Panc1 (cell line): ENCODE measurements around the gene PALS1. TPM values are rescaled to one million over a fixed set of nuclear protein-coding genes. Genes with fewer than 3 reads are reported as not detected.

Experiments used
- ATAC-seq: fragments of 200-7000 bp; cut with Tn5 transposase; 2 replicates; pipeline ENCODE4 v1.9.1; 2020; ENCODE audit warnings: mild to moderate bottlenecking, moderate library complexity
- BruUV-seq: library from RNA; stranded (reverse); fragments of 400-500 nt; replicated peaks from 2 replicates; lab custom pipeline; 2021; lab: Mats Ljungman, UMichigan
- CTCF ChIA-PET: fragments of 300-600 bp; sonication (Branson Sonifier 250); formaldehyde crosslinking; loops from one replicate; lab custom pipeline; 2022; ENCODE audit warnings: antibody characterized with exemption; lab: Charles Lee
- POLR2A ChIA-PET: fragments of 300-600 bp; sonication (Branson Sonifier 250); formaldehyde crosslinking; loops from one replicate; lab custom pipeline; 2022; ENCODE audit warnings: antibody characterized with exemption; lab: Charles Lee
- DNase-seq: peaks from one replicate; pipeline ENCODE4 v3.0.0-alpha.2; 2010; ENCODE audit warnings: low read depth, low spot score
- H3K27ac ChIP-seq: 2 replicates; pipeline ENCODE4 v1.5.1; 2011; ENCODE audit warnings: mild to moderate bottlenecking, low read length, inconsistent platforms
- H3K27me3 ChIP-seq: fragments of 200-500 bp; sonication (Bioruptor generic); 2 replicates; pipeline ENCODE4 v1.6.0; 2014; ENCODE audit warnings: low read length, inconsistent platforms; ENCODE audit not compliant: control insufficient read depth, insufficient read depth
- H3K36me3 ChIP-seq: fragments of 200-500 bp; sonication (Bioruptor generic); 2 replicates; pipeline ENCODE4 v1.5.1; 2014; ENCODE audit warnings: inconsistent platforms, mild to moderate bottlenecking, low read length, moderate library complexity; ENCODE audit not compliant: control insufficient read depth, insufficient read depth
- H3K4me1 ChIP-seq: 2 replicates; pipeline ENCODE4 v1.5.1; 2011; ENCODE audit warnings: inconsistent platforms, mild to moderate bottlenecking, low read length, moderate library complexity; ENCODE audit not compliant: control insufficient read depth, insufficient read depth
- H3K4me3 ChIP-seq, 2 experiments: 2 replicates each; pipeline ENCODE4 v1.5.1; 2011 to 2012; ENCODE audit warnings: low read depth in 2 of 2, low read length in 2 of 2, mild to moderate bottlenecking in 2 of 2, inconsistent platforms in 1 of 2, moderate library complexity in 1 of 2
- H3K9me3 ChIP-seq: fragments of 200-500 bp; sonication (Bioruptor generic); 2 replicates; pipeline ENCODE4 v1.5.1; 2014; ENCODE audit warnings: low read depth, mild to moderate bottlenecking, inconsistent platforms, low read length, moderate library complexity; ENCODE audit not compliant: control insufficient read depth, insufficient read depth
- POLR2AphosphoS5 ChIP-seq: IDR thresholded peaks from 2 replicates; pipeline ENCODE4 v1.6.1; 2012; ENCODE audit warnings: mild to moderate bottlenecking, low read depth, low read length, moderate library complexity
- TCF7L2 ChIP-seq: IDR thresholded peaks from 2 replicates; pipeline ENCODE4 v1.6.1; 2011; ENCODE audit warnings: mild to moderate bottlenecking, low read depth, low read length, inconsistent platforms
- in situ Hi-C: cut with HindIII; loops from 2 replicates; pipeline ENCODE4 v1.10.0; 2016; ENCODE audit warnings: low sequenced_read_pairs, low pct_unique_long_range_greater_than_20kb
- intact Hi-C: fragments of 100-400 bp; cut with micrococcal nuclease; formaldehyde crosslinking; loops from one replicate; pipeline ENCODE4 v1.10.0; 2022; ENCODE audit not compliant: unreplicated experiment
- total RNA-seq: library from RNA; stranded (reverse); gene quantifications from one replicate; pipeline ENCODE4 v1.2.1, GENCODE V29; 2021; ENCODE audit not compliant: unreplicated experiment
- TF ChIP-seq, protein P1 (sequence below): fragments of 450-650 bp; IDR thresholded peaks from 2 replicates; pipeline ENCODE4 v1.5.1; 2017; ENCODE audit warnings: mild to moderate bottlenecking
- TF ChIP-seq, protein P2 (sequence below), 2 experiments: IDR thresholded peaks; 2 replicates each; pipeline ENCODE4 v1.6.1; 2011 to 2012; ENCODE audit warnings: low read depth in 2 of 2, control low read depth in 1 of 2, low read length in 1 of 2, mild to moderate bottlenecking in 1 of 2, moderate library complexity in 1 of 2; ENCODE audit not compliant: insufficient read depth in 1 of 2

Gene PALS1
- total RNA-seq, 1 experiment from 2014 or later: 52.6 TPM

DNA sequence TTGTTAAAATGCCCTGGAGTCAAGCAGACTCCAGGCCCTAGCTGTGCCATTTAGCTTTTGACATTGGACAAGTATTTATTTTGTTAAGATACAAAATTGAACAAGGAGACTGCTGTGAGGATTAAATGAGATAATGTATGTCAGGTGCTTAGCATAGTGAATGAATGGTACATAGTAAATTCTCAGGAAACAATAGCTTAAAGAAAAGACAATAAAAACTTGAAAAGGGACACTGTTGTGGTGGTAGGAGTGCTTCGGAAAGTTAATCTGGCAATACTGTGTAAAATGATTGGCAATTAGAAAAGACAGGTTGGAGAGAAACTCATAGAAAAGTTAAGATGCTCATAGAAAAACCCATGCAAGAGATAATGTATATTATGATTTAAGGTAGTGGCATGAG is 19.7 kb downstream of the PALS1 start:
- BruUV-seq: TSS peak; percentile 33
- TF ChIP-seq, protein P1, sequence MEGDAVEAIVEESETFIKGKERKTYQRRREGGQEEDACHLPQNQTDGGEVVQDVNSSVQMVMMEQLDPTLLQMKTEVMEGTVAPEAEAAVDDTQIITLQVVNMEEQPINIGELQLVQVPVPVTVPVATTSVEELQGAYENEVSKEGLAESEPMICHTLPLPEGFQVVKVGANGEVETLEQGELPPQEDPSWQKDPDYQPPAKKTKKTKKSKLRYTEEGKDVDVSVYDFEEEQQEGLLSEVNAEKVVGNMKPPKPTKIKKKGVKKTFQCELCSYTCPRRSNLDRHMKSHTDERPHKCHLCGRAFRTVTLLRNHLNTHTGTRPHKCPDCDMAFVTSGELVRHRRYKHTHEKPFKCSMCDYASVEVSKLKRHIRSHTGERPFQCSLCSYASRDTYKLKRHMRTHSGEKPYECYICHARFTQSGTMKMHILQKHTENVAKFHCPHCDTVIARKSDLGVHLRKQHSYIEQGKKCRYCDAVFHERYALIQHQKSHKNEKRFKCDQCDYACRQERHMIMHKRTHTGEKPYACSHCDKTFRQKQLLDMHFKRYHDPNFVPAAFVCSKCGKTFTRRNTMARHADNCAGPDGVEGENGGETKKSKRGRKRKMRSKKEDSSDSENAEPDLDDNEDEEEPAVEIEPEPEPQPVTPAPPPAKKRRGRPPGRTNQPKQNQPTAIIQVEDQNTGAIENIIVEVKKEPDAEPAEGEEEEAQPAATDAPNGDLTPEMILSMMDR: no peak
- TF ChIP-seq, protein P2, sequence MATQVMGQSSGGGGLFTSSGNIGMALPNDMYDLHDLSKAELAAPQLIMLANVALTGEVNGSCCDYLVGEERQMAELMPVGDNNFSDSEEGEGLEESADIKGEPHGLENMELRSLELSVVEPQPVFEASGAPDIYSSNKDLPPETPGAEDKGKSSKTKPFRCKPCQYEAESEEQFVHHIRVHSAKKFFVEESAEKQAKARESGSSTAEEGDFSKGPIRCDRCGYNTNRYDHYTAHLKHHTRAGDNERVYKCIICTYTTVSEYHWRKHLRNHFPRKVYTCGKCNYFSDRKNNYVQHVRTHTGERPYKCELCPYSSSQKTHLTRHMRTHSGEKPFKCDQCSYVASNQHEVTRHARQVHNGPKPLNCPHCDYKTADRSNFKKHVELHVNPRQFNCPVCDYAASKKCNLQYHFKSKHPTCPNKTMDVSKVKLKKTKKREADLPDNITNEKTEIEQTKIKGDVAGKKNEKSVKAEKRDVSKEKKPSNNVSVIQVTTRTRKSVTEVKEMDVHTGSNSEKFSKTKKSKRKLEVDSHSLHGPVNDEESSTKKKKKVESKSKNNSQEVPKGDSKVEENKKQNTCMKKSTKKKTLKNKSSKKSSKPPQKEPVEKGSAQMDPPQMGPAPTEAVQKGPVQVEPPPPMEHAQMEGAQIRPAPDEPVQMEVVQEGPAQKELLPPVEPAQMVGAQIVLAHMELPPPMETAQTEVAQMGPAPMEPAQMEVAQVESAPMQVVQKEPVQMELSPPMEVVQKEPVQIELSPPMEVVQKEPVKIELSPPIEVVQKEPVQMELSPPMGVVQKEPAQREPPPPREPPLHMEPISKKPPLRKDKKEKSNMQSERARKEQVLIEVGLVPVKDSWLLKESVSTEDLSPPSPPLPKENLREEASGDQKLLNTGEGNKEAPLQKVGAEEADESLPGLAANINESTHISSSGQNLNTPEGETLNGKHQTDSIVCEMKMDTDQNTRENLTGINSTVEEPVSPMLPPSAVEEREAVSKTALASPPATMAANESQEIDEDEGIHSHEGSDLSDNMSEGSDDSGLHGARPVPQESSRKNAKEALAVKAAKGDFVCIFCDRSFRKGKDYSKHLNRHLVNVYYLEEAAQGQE (IDR thresholded peaks at IDR 0.05; ENCODE audit: insufficient read depth in 1 of 2, low read depth in 2 of 2, low read length in 1 of 2): no peak
- ATAC-seq (no peak), DNase-seq (no peak)
- Histone ChIP-seq H3K27me3 (no peaks in the 10 kb centered on the region), H3K36me3 (no peaks in the 10 kb centered on the region; the same call in 1 of the 2 replicates), H3K4me1 (peaks cover 67% of the 10 kb centered on the region), H3K9me3 (no peaks in the 10 kb centered on the region), H3K27ac (peak overlapping the region; percentile 77), H3K4me3 (no peak overlapping the region)
- in situ Hi-C loops (no loop called here), intact Hi-C loops (no loop called here)
- ChIA-PET POLR2A (no interaction called here), CTCF (interaction anchor here (0.6 kb wide), 1 partner anchor 67 kb away, joined by 4 read pairs; no protein-coding TSS in a partner anchor)

DNA sequence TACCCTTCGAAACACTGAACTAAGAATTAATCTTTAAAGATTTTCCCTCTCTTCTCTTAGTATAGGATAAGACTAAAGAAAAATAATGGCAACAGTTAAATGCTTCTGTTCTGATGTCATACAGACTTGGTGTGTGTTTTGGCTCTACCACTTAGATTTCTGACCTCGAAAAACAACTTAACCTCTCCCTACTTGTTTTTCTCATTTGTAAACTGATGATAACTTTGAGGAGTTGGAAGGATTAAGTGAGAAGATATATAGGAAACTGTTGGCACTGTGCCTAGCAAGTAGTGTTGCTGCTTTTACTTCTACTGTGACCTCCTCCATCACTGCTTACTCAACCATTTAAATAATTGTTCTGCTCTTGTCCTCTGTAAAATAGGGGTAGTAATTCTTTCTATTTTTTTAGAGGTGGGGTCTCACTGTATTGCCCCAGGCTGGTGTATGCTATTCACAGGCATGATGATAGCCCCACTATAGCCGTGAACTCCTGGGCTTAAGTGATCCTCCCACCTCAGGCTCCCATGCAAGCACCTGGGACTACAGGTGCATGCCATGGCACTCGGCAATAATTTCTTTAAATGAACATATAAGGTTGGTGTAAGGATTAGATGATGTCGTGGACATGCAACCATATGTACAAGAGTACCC is 22.4 kb downstream of the PALS1 start:
- BruUV-seq: no TSS peak
- peak; percentile 61 for ATAC-seq
- ChIA-PET CTCF (no interaction called here), POLR2A (no interaction called here)
- Histone ChIP-seq H3K36me3 (no peaks in the 10 kb centered on the region; the same call in 1 of the 2 replicates), H3K9me3 (no peaks in the 10 kb centered on the region), H3K27me3 (no peaks in the 10 kb centered on the region), H3K4me1 (peaks cover 71% of the 10 kb centered on the region), H3K27ac (peak overlapping the region; percentile 93), H3K4me3 (no peak overlapping the region)
- intact Hi-C loops (no loop called here), in situ Hi-C loops (no loop called here)
- no peak for DNase-seq
- TF ChIP-seq, protein P2 (IDR thresholded peaks at IDR 0.05; ENCODE audit: insufficient read depth in 1 of 2, low read depth in 2 of 2, low read length in 1 of 2): no peak
- TF ChIP-seq POLR2AphosphoS5 (0 out of 2 replicates have a peak, but pooled peaks have one; percentile 41), TCF7L2 (peak; percentile 29; the same call in 1 of the 2 replicates)
- TF ChIP-seq, protein P1: no peak
